AG04449 (cell line): ENCODE measurements around the gene CCDC170.
"Not testable (repeated sequence)": the region's sequence is repeated elsewhere in the genome, so short reads cannot be mapped to it uniquely, and the experiment has no call there.

Experiments used
- CTCF ChIA-PET: fragments of 350-600 bp; formaldehyde crosslinking; extraction: SDS; loops from one replicate; lab custom pipeline; 2021; ENCODE audit warnings: antibody characterized with exemption; lab: Yijun Ruan, JAX
- POLR2A ChIA-PET: fragments of 400-600, 350-600 bp; formaldehyde crosslinking; extraction: SDS; loops from one replicate; lab custom pipeline; 2020; ENCODE audit warnings: antibody characterized with exemption, inconsistent platforms; lab: Yijun Ruan, JAX
- DNase-seq: peaks from one replicate; pipeline ENCODE4 v3.0.0-alpha.2; 2010; ENCODE audit warnings: low read depth, low spot score
- H3K4me3 ChIP-seq: 2 replicates; pipeline ENCODE4 v1.5.1; 2011; ENCODE audit warnings: low read depth, mild to moderate bottlenecking, control low read depth, low read length
- CTCF ChIP-seq: IDR thresholded peaks from one replicate; pipeline ENCODE4 v1.5.1; 2011; ENCODE audit warnings: mild to moderate bottlenecking, moderate library complexity, low read length, control low read depth, inconsistent platforms; ENCODE audit not compliant: insufficient read depth; ENCODE audit errors: missing control alignments

The CCDC170 gene

GRCh38 chr6:151493804-151494234 is at the start of gene CCDC170:
TSS of gene CCDC170 (plus strand) at chr6:151494017. CDS start at chr6:151494129, 112 bp downstream.
- DNase-seq = no peak
- no peak for TF ChIP-seq CTCF
- ChIA-PET CTCF (interaction anchor here (0.8 to 4.3 kb wide), 2 partner anchors 17 to 18 kb away, joined by 3 to 17 read pairs; no protein-coding TSS in a partner anchor), POLR2A (no interaction called here)
- H3K4me3 ChIP-seq = peak within 1 kb of the TSS; percentile 65

- no peak overlapping the region for H3K4me3 ChIP-seq
- POLR2A ChIA-PET = interaction anchor here (0.7 to 1.6 kb wide), 3 partner anchors 8 to 55 kb away, joined by 4 to 9 read pairs (median 7); no protein-coding TSS in a partner anchor
- DNase-seq = peak; percentile 90
- TF ChIP-seq CTCF = no peak
- CTCF ChIA-PET = interaction anchor here (1.1 to 1.7 kb wide), 4 partner anchors 9 to 679 kb away, joined by 3 to 5 read pairs (median 4); no protein-coding TSS in a partner anchor
Observed at GRCh38 chr6:151445482-151445881, 48.3 kb upstream of the CCDC170 start.

GRCh38 chr6:151447237-151447636 is 46.6 kb upstream of the CCDC170 start:
- ChIA-PET POLR2A (no interaction called here), CTCF (interaction anchor here (0.8 to 1.7 kb wide), 5 partner anchors 10 to 59 kb away, joined by 3 to 6 read pairs (median 4); no protein-coding TSS in a partner anchor)
- no peak for TF ChIP-seq CTCF
- no peak for DNase-seq
- H3K4me3 ChIP-seq = no peak overlapping the region

- no peak overlapping the region for H3K4me3 ChIP-seq
- ChIA-PET CTCF (no interaction called here), POLR2A (no interaction called here)
- TF ChIP-seq CTCF = no peak
- DNase-seq = no peak
Observed at GRCh38 chr6:151448623-151449022, 45.2 kb upstream of the CCDC170 start.

- peak overlapping the region; percentile 90 for H3K4me3 ChIP-seq
- not testable (repeated sequence) for DNase-seq
- ChIA-PET CTCF (interaction anchor here (1.6 to 2.1 kb wide), 3 partner anchors 10 to 25 kb away, joined by 5 to 9 read pairs (median 6); no protein-coding TSS in a partner anchor), POLR2A (interaction anchor here (1.7 kb wide), 1 partner anchor 61 kb away, joined by 8 read pairs; no protein-coding TSS in a partner anchor)
Observed at GRCh38 chr6:151450928-151451327, 42.9 kb upstream of the CCDC170 start.

- peak overlapping the region; percentile 90 for H3K4me3 ChIP-seq
- no peak for TF ChIP-seq CTCF
- POLR2A ChIA-PET = interaction anchor here (1.2 to 1.7 kb wide), 2 partner anchors 62 to 646 kb away, joined by 4 to 8 read pairs; no protein-coding TSS in a partner anchor
- CTCF ChIA-PET = interaction anchor here (0.6 to 2.1 kb wide), 4 partner anchors 11 to 27 kb away, joined by 3 to 9 read pairs (median 6); no protein-coding TSS in a partner anchor
- no peak for DNase-seq
Observed at GRCh38 chr6:151451417-151451949, 42.3 kb upstream of the CCDC170 start.
